ENCODE results near the gene VEPH1.

DNA sequence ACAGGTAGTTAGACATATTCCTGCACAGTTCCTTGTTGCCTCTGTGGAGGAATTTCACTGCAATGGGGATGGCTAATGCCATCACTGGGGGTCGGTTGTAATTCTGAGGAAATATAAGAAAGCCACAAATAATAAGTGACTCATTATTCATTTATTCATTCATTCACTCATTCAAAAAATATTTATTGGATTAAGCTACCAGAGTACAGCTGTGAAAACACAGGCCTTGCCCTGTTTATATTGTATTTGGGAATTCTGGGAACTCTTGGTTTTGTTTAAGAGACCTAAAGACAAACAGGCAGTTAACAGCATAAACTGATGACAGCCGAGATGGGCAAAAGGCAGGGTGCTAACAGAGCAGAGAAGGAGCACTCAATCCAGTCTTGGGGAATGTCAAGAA lies 43.0 kb downstream of the VEPH1 start:
- TF ChIP-seq, protein P1, sequence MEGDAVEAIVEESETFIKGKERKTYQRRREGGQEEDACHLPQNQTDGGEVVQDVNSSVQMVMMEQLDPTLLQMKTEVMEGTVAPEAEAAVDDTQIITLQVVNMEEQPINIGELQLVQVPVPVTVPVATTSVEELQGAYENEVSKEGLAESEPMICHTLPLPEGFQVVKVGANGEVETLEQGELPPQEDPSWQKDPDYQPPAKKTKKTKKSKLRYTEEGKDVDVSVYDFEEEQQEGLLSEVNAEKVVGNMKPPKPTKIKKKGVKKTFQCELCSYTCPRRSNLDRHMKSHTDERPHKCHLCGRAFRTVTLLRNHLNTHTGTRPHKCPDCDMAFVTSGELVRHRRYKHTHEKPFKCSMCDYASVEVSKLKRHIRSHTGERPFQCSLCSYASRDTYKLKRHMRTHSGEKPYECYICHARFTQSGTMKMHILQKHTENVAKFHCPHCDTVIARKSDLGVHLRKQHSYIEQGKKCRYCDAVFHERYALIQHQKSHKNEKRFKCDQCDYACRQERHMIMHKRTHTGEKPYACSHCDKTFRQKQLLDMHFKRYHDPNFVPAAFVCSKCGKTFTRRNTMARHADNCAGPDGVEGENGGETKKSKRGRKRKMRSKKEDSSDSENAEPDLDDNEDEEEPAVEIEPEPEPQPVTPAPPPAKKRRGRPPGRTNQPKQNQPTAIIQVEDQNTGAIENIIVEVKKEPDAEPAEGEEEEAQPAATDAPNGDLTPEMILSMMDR (IDR thresholded peaks at IDR 0.05), result no peak
- TF ChIP-seq POLR2A (IDR thresholded peaks at IDR 0.05), result no peak

Measured in testis (tissue), 2 donors.